Activated naive CD8-positive, alpha-beta T cell treated with anti-CD3 and anti-CD28 coated beads, Interleukin-2, amount 50 U/mL, for 24 hours (primary cell): ENCODE results near the gene CNOT3.
A peak's percentile ranks its signal among the peaks of the same experiment; 100 is the strongest.
"Not testable (repeated sequence)": the region's sequence is repeated elsewhere in the genome, so short reads cannot be mapped to it uniquely, and the experiment has no call there.

Experiments
- ATAC-seq: fragments of 150-1000 bp; cut with Tn5 transposase; one replicate; pipeline ENCODE4 v1.10.0; 2021
- DNase-seq: peaks from one replicate; pipeline ENCODE4 v3.0.0; 2021
- H3K27ac Mint-ChIP-seq: one replicate; pipeline ENCODE4 v1.8.0; 2021; ENCODE audit warnings: mild to moderate bottlenecking, mixed read lengths
- H3K27me3 Mint-ChIP-seq: one replicate; pipeline ENCODE4 v1.8.0; 2021; ENCODE audit warnings: mixed read lengths
- H3K36me3 Mint-ChIP-seq: one replicate; pipeline ENCODE4 v1.8.0; 2021; ENCODE audit warnings: low read depth, mixed read lengths
- H3K4me1 Mint-ChIP-seq: one replicate; pipeline ENCODE4 v1.8.0; 2021; ENCODE audit warnings: mixed read lengths
- H3K4me3 Mint-ChIP-seq: one replicate; pipeline ENCODE4 v1.8.0; 2021; ENCODE audit warnings: mild to moderate bottlenecking, moderate library complexity, mixed read lengths
- H3K9me3 Mint-ChIP-seq: one replicate; pipeline ENCODE4 v1.8.0; 2021; ENCODE audit warnings: mixed read lengths

Gene CNOT3

DNA sequence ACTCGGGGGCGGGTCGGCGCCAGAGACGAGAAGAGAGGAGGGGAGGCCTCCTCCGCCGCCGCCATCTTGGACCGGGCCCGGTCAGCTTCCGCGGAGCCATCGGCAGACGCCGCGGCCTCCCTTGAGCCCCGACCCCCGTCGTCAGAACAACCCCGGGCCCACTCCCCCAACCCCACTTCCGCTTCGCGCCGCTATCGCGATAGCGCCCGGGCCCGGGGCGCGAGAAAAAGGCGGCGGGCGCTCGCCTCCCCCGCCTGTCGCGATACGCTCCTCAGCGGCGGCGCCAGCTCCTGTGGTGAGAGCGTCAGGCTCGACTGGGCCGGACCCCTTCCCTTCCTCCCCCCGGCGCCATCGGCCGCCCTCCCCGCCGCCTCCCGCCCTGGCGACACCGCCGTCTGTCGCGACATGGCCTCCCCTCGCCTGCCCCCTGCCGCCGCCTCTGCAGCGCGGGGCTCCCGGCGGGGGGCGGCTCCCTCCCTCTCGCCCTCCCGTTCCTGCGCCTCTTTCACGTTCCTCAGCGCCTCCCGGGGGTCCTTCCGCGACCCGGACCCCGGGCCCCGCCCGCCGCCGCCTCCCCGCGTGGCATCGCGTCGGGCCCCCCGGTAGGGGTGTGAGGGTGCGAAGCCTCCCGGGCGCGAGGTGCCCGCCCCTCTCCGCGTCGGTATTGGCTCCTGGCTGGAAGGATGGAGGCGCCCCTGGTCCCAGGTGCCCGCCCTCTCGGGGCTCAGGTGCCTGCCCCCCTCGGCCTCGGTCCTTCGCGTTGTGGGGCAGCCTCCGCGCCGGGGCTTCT, at the start of gene CNOT3:
Gene CNOT3, plus strand, starts transcription at position 64 of the 790 bp plus-strand sequence. CDS start 5,217 bp downstream, outside the sequence.
- Mint-ChIP-seq H3K27ac (peak within 1 kb of the TSS; percentile 92), H3K27me3 (peaks cover 5% of the 10 kb centered on the region), H3K36me3 (peaks cover 8% of the 10 kb centered on the region), H3K4me1 (peaks cover 45% of the 10 kb centered on the region), H3K4me3 (peak within 1 kb of the TSS; percentile 87), H3K9me3 (no peaks in the 10 kb centered on the region)
- DNase-seq (peak; percentile 39), ATAC-seq (no peak)

DNA sequence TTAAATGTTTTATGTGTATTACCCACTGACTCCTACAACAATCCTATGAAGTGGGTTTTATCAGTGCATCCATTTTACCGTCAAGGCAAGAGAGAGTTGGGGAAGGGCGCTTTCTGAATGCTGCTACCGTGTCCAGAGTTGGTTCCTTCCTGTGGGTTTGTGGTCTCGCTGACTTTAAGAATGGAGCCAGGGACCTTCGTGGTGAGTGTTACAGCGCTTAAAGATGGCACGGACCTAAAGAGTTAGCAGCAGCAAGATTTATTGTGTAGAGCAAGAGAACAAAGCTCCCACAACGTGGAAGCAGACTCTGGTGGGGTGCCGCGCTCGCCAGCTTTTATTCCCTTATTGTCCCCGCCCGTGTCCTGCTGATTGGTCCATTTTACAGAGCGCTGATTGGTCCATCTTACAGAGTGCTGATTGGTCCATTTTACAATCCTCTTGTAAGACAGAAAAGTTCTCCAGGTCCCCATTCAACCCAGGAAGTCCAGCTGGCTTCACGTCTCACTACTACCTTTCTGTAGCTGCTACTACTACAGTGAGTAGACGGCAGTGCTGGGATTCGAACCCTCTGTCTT, 43.0 kb upstream of the CNOT3 start:
- peaks cover 8% of the 10 kb centered on the region for H3K4me1 Mint-ChIP-seq
- peaks cover 28% of the 10 kb centered on the region for H3K27me3 Mint-ChIP-seq
- DNase-seq (no peak), ATAC-seq (no peak)
- no peaks in the 10 kb centered on the region for H3K9me3 Mint-ChIP-seq
- no peaks in the 10 kb centered on the region for H3K36me3 Mint-ChIP-seq
- no peak overlapping the region for H3K4me3 Mint-ChIP-seq
- H3K27ac Mint-ChIP-seq, result no peak overlapping the region

DNA sequence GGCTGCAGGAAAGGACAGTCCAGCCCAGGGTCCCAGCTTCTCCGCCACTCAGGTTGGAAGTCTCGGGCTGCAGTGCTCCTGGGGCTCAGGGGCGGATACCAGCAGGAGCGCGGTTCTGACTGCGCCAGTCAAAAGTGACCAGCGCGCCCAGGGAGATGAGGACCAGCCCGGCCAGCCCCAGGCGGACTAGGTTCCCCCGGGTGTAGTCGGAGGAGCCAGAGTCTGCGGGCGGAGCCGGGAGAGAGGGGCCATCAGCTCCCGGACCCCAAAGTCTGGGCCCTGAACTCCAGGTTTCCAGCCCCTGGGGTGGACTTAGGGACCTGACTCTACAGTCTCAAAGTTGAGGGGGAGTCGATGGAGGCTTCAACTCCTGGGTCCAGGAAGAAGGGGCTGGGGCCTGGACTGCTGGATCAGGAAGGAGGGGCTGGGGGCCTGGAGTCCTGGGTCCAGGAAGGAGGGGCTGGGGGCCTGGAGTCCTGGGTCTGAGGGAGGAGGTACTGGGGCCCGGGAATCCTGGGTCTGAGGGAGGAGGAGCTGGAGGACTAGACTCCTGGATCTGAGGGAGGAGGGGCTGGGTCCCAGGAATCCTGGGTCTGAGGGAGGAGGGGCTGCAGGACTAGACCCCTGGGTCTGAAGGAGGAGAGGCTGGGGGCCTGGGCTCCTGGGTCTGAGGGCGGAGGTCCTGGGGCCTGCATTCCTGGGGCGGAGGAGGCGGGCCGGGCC, 42.3 kb upstream of the CNOT3 start:
- DNase-seq (no peak), ATAC-seq (no peak)
- H3K27me3 Mint-ChIP-seq, result peaks cover 28% of the 10 kb centered on the region
- no peaks in the 10 kb centered on the region for H3K9me3 Mint-ChIP-seq
- H3K36me3 Mint-ChIP-seq, result no peaks in the 10 kb centered on the region
- H3K4me1 Mint-ChIP-seq, result peaks cover 8% of the 10 kb centered on the region
- H3K4me3 Mint-ChIP-seq, result no peak overlapping the region
- H3K27ac Mint-ChIP-seq, result no peak overlapping the region

DNA sequence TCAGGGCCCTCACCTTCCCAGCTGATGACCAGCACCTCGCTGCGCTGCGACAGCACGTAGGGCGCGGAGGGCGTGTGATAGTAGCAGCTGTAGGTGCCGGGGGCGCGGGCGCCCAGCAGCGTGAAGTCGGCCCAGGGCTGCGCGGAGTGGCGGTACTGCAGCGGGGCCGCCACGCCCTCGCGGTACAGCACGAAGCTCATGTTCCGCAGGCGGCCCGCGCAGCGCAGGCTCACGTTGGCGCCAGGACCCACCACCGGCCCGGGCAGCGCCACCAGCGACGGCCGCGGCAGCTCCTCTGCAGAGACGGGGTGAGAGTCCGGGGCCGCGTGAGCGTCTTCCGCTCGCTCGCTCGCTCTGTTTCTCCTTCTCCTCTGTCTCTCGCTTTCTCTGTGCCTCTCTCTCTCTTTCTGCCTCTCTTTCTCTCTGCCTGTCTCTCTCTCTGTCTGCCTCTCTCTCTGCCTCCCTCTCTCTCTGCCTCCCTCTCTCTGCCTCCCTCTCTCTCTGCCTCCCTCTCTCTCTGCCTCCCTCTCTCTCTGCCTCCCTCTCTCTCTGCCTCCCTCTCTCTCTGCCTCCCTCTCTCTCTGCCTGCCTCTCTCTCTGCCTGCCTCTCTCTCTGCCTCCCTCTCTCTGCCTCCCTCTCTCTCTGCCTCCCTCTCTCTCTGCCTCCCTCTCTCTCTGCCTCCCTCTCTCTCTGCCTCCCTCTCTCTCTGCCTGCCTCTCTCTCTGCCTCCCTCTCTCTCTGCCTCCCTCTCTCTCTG, 41.5 kb upstream of the CNOT3 start:
- H3K27ac Mint-ChIP-seq, H3K9me3 Mint-ChIP-seq, H3K4me1 Mint-ChIP-seq, H3K36me3 Mint-ChIP-seq: not testable (repeated sequence)
- ATAC-seq, result peak; percentile 76
- peak overlapping the region; percentile 66 for H3K4me3 Mint-ChIP-seq
- peaks cover 28% of the 10 kb centered on the region for H3K27me3 Mint-ChIP-seq
- DNase-seq, result peak; percentile 59

DNA sequence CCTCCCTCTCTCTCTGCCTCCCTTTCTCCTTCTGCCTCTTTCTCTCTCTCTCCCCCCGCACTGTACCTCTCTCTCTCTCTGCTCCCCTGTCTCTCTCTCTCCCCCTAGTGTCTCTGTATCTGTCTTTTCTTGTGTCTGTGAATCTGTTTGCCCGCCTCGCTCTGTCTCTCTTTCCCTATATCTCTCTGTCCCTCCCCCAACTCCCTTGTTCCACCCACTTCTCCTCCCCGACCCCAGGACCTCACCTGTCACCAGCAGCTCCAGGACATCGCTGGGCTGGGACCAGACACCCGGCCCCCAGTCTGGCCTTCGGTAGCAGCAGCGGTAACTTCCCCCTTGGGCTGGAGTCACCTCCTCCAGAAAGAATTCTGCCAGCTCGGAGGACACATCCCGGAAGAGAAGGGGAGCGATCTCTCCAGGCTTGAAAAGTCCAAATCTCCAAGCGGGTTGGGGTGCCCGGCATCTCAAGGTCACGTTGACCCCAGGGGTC, 40.9 kb upstream of the CNOT3 start:
- Mint-ChIP-seq H3K36me3 (no peaks in the 10 kb centered on the region), H3K9me3 (no peaks in the 10 kb centered on the region), H3K4me1 (peaks cover 9% of the 10 kb centered on the region), H3K4me3 (peak overlapping the region; percentile 64), H3K27me3 (peaks cover 24% of the 10 kb centered on the region), H3K27ac (no peak overlapping the region)
- DNase-seq (no peak), ATAC-seq (peak; percentile 33)

- Mint-ChIP-seq H3K36me3 (peaks cover 4% of the 10 kb centered on the region), H3K9me3 (no peaks in the 10 kb centered on the region), H3K4me3 (no peak overlapping the region)
Measured at GRCh38 chr19:54099190-54099902, 38.2 kb upstream of the CNOT3 start.

GRCh38 chr19:54099903-54100255, 37.7 kb upstream of the CNOT3 start:
- H3K27ac Mint-ChIP-seq, H3K36me3 Mint-ChIP-seq: not testable (repeated sequence)

More at GRCh38 chr19:54099190-54099902, 38.2 kb upstream of the CNOT3 start:
- H3K4me1 Mint-ChIP-seq, result peaks cover 23% of the 10 kb centered on the region
- ATAC-seq (no peak), DNase-seq (no peak)
- no peak overlapping the region for H3K27ac Mint-ChIP-seq
- H3K27me3 Mint-ChIP-seq, result peaks cover 14% of the 10 kb centered on the region

GRCh38 chr19:54100561-54100960, 37.0 kb upstream of the CNOT3 start, which contains the start of gene OSCAR:
Gene OSCAR (minus strand): TSS chr19:54100803. CDS start chr19:54100792, 11 bp downstream.
- H3K4me3 Mint-ChIP-seq, result peak within 1 kb of the TSS; percentile 51
- peaks cover 22% of the 10 kb centered on the region for H3K4me1 Mint-ChIP-seq
- peaks cover 5% of the 10 kb centered on the region for H3K27me3 Mint-ChIP-seq
- H3K9me3 Mint-ChIP-seq, result no peaks in the 10 kb centered on the region
- DNase-seq, result no peak
- no peak within 1 kb of the TSS for H3K27ac Mint-ChIP-seq
- ATAC-seq, result no peak
- peaks cover 10% of the 10 kb centered on the region for H3K36me3 Mint-ChIP-seq

More at GRCh38 chr19:54099903-54100255, 37.7 kb upstream of the CNOT3 start:
- not testable (repeated sequence) for H3K9me3 Mint-ChIP-seq, H3K4me3 Mint-ChIP-seq, DNase-seq, H3K27me3 Mint-ChIP-seq, ATAC-seq
- H3K4me1 Mint-ChIP-seq, result peaks cover 23% of the 10 kb centered on the region

GRCh38 chr19:54102421-54103169, 35.0 kb upstream of the CNOT3 start, which contains the start of gene NDUFA3:
Gene NDUFA3 (plus strand): TSS chr19:54102855. CDS start chr19:54102879, 24 bp downstream.
- peak; percentile 96 for DNase-seq
- Mint-ChIP-seq H3K4me1 (peaks cover 18% of the 10 kb centered on the region), H3K27ac (peak within 1 kb of the TSS; percentile 92), H3K4me3 (peak within 1 kb of the TSS; percentile 93), H3K36me3 (peaks cover 24% of the 10 kb centered on the region), H3K9me3 (no peaks in the 10 kb centered on the region), H3K27me3 (no peaks in the 10 kb centered on the region)
- peak; percentile 98 for ATAC-seq

DNA sequence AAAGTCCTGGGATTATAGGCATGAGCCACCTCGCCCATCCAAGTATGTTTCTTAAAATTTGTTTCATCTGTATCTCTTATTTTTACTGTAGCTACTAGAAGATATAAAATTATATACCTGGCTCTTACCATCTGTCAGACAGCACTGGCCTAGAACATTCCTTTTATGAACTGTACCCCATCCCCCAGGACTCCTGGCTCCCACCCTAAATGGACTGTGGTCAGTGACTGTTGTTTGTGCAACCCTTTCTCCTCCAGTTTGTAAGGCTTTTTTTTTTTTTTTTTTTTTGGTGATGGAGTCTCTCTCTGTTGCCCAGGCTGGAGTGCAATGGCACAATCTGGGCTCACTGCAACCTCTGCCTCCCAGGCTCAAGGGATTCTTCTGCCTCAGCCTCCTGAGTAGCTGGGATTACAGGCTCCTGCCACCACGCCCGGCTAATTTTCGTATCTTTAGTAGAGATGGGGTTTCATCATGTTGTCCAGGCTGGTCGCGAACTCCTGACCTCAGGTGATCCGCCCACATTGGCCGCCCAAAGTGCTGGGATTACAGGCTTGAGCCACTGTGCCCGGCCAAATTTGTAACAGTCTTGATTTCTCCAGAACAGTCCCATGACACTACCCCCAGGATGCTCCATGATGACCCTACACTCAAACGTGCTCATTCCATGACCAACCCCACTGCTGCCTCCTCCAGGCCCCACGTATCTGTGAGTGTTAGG, 32.4 kb upstream of the CNOT3 start:
- no peak for DNase-seq

DNA sequence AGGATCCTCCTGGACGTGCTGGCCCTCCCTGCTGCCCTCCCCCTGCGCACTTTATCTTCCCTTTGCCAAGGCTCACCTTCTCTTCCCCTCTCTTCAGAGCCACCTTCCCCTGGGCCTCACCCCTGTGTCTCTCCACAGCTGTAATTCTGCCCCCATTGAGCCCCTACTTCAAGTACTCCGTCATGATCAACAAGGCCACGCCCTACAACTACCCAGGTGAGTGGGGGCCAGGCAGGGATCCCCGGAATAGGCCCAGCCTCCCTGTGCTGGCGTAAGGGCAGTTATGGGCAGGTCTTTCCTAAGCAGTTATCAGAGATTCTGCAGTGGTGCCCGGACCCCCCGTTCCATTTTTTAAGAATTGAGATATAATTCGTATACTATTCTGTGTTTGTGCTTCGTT, 31.8 kb upstream of the CNOT3 start:
- H3K27me3 Mint-ChIP-seq, result no peaks in the 10 kb centered on the region
- no peak overlapping the region for H3K27ac Mint-ChIP-seq
- no peak overlapping the region for H3K4me3 Mint-ChIP-seq
- ATAC-seq (no peak), DNase-seq (no peak)
- H3K4me1 Mint-ChIP-seq, result peaks cover 18% of the 10 kb centered on the region
- no peaks in the 10 kb centered on the region for H3K9me3 Mint-ChIP-seq
- peaks cover 31% of the 10 kb centered on the region for H3K36me3 Mint-ChIP-seq

More for the DNA sequence above, 32.4 kb upstream of the CNOT3 start:
- H3K9me3 Mint-ChIP-seq, result no peaks in the 10 kb centered on the region
- no peaks in the 10 kb centered on the region for H3K27me3 Mint-ChIP-seq
- peaks cover 27% of the 10 kb centered on the region for H3K36me3 Mint-ChIP-seq
- H3K27ac Mint-ChIP-seq, result no peak overlapping the region
- ATAC-seq, result no peak
- peaks cover 18% of the 10 kb centered on the region for H3K4me1 Mint-ChIP-seq
- H3K4me3 Mint-ChIP-seq, result no peak overlapping the region

DNA sequence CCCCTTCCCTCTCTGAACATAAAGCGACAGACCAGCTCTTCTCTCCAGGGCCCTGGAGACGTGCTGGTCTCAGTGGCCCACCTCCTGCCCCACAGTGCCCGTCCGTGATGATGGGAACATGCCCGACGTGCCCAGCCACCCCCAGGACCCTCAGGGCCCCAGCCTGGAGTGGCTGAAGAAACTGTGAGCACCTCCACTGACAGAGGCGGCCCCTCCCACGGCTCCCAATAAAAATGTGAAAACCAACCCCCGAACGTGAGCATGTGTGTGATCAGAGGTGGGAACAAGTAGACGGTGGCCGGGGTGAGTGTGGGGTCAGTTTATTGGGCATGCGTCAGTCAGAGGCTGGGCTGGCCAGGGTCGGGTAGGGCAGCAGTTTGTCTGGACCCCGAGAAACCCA, 30.8 kb upstream of the CNOT3 start:
- DNase-seq (no peak), ATAC-seq (no peak)
- Mint-ChIP-seq H3K27me3 (no peaks in the 10 kb centered on the region), H3K36me3 (peaks cover 33% of the 10 kb centered on the region), H3K4me3 (no peak overlapping the region), H3K9me3 (no peaks in the 10 kb centered on the region), H3K27ac (no peak overlapping the region), H3K4me1 (peaks cover 17% of the 10 kb centered on the region)
